ENCODE data around the gene GREB1. TPM values are rescaled to one million over a fixed set of nuclear protein-coding genes. Genes with fewer than 3 reads are reported as not detected.

GREB1 gene
- total RNA-seq: under 0.01 and 0.20 TPM in 2 replicates

- DNase-seq (ENCODE audit: low read depth in 2 of 2): no peak
Measured at GRCh38 chr2:11533278-11534070, at the start of gene GREB1. Gene GREB1 (plus strand): TSS chr2:11534045. CDS start chr2:11556615, 22,570 bp downstream.

- no peak for DNase-seq (ENCODE audit: low read depth in 2 of 2)
Measured at GRCh38 chr2:11488809-11489208, 45.0 kb upstream of the GREB1 start.

GRCh38 chr2:11490194-11490593 is 43.7 kb upstream of the GREB1 start:
- no peak for DNase-seq (ENCODE audit: low read depth in 2 of 2)

- no peak for DNase-seq (ENCODE audit: low read depth in 2 of 2)
Measured at GRCh38 chr2:11491348-11491933, 42.4 kb upstream of the GREB1 start.

- DNase-seq (ENCODE audit: low read depth in 2 of 2): no peak
Measured at GRCh38 chr2:11492244-11492643, 41.6 kb upstream of the GREB1 start.

- DNase-seq (ENCODE audit: low read depth in 2 of 2): no peak
Measured at GRCh38 chr2:11492720-11493119, 41.1 kb upstream of the GREB1 start.

- no peak for DNase-seq (ENCODE audit: low read depth in 2 of 2)
Measured at GRCh38 chr2:11493282-11493681, 40.6 kb upstream of the GREB1 start.

GRCh38 chr2:11494310-11494709 is 39.5 kb upstream of the GREB1 start:
- DNase-seq (ENCODE audit: low read depth in 2 of 2): no peak

- no peak for DNase-seq (ENCODE audit: low read depth in 2 of 2)
Measured at GRCh38 chr2:11495844-11496681, 37.8 kb upstream of the GREB1 start.

GRCh38 chr2:11498543-11499034 is 35.3 kb upstream of the GREB1 start:
- DNase-seq (ENCODE audit: low read depth in 2 of 2): peak in 1 of 2 donors; percentile 27

- DNase-seq (ENCODE audit: low read depth in 2 of 2): peak in 1 of 2 donors; percentile 17
Measured at GRCh38 chr2:11499081-11499743, 34.6 kb upstream of the GREB1 start.

GRCh38 chr2:11500702-11501303 is 33.0 kb upstream of the GREB1 start:
- DNase-seq (ENCODE audit: low read depth in 2 of 2): no peak

GRCh38 chr2:11502740-11503292 is 31.0 kb upstream of the GREB1 start:
- no peak for DNase-seq (ENCODE audit: low read depth in 2 of 2)

GRCh38 chr2:11503354-11503927 is 30.4 kb upstream of the GREB1 start:
- DNase-seq (ENCODE audit: low read depth in 2 of 2): no peak

GRCh38 chr2:11505652-11506610 is 27.9 kb upstream of the GREB1 start:
- DNase-seq (ENCODE audit: low read depth in 2 of 2): no peak

- DNase-seq (ENCODE audit: low read depth in 2 of 2): no peak
Measured at GRCh38 chr2:11506611-11506969, 27.3 kb upstream of the GREB1 start.

- DNase-seq (ENCODE audit: low read depth in 2 of 2): no peak
Measured at GRCh38 chr2:11507517-11507916, 26.3 kb upstream of the GREB1 start.

GRCh38 chr2:11508279-11508678 is 25.6 kb upstream of the GREB1 start:
- DNase-seq (ENCODE audit: low read depth in 2 of 2): no peak

- no peak for DNase-seq (ENCODE audit: low read depth in 2 of 2)
Measured at GRCh38 chr2:11509657-11510360, 24.0 kb upstream of the GREB1 start.

Measured in lung microvascular endothelial cell (primary cell).